ENCODE data around the gene TMEM163.

TMEM163 gene

DNA sequence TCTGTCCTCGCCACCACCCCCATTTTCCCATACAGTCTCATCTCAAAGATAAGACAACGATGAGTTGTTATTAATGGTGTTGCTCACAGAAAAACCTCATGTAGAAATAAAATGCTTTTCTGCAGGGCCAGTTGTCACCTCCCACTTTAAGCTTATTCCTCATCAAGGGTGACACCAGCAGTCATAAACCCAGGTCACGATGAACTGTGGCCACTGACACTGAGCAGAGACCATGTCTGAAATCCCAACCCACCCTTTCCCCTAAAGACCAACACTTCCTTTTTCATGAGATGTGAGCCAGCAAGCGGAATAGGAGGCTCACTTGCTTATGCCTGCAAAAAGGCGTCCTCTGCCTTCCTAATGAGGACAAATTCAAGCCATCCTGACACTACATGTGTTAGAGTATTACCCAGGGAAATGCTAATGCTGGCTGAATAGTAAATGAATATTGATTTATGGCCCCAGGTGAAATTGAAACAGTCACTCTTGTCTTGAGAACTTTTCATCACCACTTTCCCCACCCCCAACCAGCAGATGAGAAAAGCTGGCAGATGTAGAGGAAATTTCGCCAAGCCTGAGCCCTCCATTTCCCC lies 236.6 kb downstream of the TMEM163 start:
- H3K4me3 ChIP-seq (ENCODE audit: low read depth, low read length) = no peak overlapping the region
- no peaks in the 10 kb centered on the region for H3K36me3 ChIP-seq (ENCODE audit: control insufficient read depth in 2 of 2, insufficient read depth in 1 of 2, low read length in 2 of 2)
- no peaks in the 10 kb centered on the region for H3K9me3 ChIP-seq (ENCODE audit: control insufficient read depth, insufficient read depth, low read depth, low read length)
- no peaks in the 10 kb centered on the region for H3K4me1 ChIP-seq (ENCODE audit: control insufficient read depth, insufficient read depth, low read length)
- ChIA-PET POLR2A (no interaction called here), CTCF (interaction anchor here (1.6 kb wide), 1 partner anchor 175 kb away, joined by 3 read pairs; no protein-coding TSS in a partner anchor)
- no peak overlapping the region for H3K27ac ChIP-seq (ENCODE audit: extremely low read depth, low read depth, low read length)
- TF ChIP-seq KLF10 (tag by site-specific recombination; IDR thresholded peaks at IDR 0.05) (no peak), ZNF416 (tag by site-specific recombination; IDR thresholded peaks at IDR 0.05) (no peak), ZNF341 (tag by site-specific recombination; IDR thresholded peaks at IDR 0.05; ENCODE audit: low read depth) (no peak), ATF2 (tag by site-specific recombination; IDR thresholded peaks at IDR 0.05; ENCODE audit: low read depth) (no peak), ZNF24 (tag by site-specific recombination; IDR thresholded peaks at IDR 0.05) (no peak), ZSCAN23 (tag by site-specific recombination; IDR thresholded peaks at IDR 0.05) (no peak), ZNF837 (tag by site-specific recombination; IDR thresholded peaks at IDR 0.05) (no peak), KLF9 (tag by site-specific recombination; IDR thresholded peaks at IDR 0.05; ENCODE audit: low read depth) (no peak), ZNF324 (tag by site-specific recombination; IDR thresholded peaks at IDR 0.05) (no peak), ZNF501 (tag by site-specific recombination; IDR thresholded peaks at IDR 0.05) (no peak), PRDM1 (tag by site-specific recombination; IDR thresholded peaks at IDR 0.05) (no peak), ZNF114 (tag by site-specific recombination; IDR thresholded peaks at IDR 0.05) (no peak), ZNF707 (tag by site-specific recombination; IDR thresholded peaks at IDR 0.05) (no peak), PRDM2 (tag by site-specific recombination; IDR thresholded peaks at IDR 0.05; ENCODE audit: borderline replicate concordance) (no peak), ZNF621 (tag by site-specific recombination; IDR thresholded peaks at IDR 0.05) (no peak)
- TF ChIP-seq, protein P1, sequence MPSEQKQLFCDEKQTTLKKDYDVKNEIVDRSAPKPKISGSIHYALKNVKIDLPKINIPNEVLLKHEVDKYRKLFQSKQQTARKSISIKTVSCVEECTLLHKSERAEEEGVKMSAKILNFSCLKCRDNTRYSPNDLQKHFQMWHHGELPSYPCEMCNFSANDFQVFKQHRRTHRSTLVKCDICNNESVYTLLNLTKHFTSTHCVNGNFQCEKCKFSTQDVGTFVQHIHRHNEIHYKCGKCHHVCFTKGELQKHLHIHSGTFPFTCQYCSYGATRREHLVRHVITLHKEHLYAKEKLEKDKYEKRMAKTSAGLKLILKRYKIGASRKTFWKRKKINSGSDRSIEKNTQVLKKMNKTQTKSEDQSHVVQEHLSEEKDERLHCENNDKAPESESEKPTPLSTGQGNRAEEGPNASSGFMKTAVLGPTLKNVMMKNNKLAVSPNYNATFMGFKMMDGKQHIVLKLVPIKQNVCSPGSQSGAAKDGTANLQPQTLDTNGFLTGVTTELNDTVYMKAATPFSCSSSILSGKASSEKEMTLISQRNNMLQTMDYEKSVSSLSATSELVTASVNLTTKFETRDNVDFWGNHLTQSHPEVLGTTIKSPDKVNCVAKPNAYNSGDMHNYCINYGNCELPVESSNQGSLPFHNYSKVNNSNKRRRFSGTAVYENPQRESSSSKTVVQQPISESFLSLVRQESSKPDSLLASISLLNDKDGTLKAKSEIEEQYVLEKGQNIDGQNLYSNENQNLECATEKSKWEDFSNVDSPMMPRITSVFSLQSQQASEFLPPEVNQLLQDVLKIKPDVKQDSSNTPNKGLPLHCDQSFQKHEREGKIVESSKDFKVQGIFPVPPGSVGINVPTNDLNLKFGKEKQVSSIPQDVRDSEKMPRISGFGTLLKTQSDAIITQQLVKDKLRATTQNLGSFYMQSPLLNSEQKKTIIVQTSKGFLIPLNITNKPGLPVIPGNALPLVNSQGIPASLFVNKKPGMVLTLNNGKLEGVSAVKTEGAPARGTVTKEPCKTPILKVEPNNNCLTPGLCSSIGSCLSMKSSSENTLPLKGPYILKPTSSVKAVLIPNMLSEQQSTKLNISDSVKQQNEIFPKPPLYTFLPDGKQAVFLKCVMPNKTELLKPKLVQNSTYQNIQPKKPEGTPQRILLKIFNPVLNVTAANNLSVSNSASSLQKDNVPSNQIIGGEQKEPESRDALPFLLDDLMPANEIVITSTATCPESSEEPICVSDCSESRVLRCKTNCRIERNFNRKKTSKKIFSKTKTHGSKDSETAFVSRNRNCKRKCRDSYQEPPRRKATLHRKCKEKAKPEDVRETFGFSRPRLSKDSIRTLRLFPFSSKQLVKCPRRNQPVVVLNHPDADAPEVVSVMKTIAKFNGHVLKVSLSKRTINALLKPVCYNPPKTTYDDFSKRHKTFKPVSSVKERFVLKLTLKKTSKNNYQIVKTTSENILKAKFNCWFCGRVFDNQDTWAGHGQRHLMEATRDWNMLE (tag by site-specific recombination; conservative IDR thresholded peaks at IDR 0.05; ENCODE audit: low read depth) = no peak
- TF ChIP-seq, protein P2, sequence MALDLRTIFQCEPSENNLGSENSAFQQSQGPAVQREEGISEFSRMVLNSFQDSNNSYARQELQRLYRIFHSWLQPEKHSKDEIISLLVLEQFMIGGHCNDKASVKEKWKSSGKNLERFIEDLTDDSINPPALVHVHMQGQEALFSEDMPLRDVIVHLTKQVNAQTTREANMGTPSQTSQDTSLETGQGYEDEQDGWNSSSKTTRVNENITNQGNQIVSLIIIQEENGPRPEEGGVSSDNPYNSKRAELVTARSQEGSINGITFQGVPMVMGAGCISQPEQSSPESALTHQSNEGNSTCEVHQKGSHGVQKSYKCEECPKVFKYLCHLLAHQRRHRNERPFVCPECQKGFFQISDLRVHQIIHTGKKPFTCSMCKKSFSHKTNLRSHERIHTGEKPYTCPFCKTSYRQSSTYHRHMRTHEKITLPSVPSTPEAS (tag by site-specific recombination; IDR thresholded peaks at IDR 0.05) = no peak
- TF ChIP-seq, protein P3, sequence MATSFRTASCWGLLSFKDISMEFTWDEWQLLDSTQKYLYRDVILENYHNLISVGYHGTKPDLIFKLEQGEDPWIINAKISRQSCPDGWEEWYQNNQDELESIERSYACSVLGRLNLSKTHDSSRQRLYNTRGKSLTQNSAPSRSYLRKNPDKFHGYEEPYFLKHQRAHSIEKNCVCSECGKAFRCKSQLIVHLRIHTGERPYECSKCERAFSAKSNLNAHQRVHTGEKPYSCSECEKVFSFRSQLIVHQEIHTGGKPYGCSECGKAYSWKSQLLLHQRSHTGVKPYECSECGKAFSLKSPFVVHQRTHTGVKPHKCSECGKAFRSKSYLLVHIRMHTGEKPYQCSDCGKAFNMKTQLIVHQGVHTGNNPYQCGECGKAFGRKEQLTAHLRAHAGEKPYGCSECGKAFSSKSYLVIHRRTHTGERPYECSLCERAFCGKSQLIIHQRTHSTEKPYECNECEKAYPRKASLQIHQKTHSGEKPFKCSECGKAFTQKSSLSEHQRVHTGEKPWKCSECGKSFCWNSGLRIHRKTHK (tag by site-specific recombination; IDR thresholded peaks at IDR 0.05) = no peak
